Nephron progenitor cell (in vitro differentiated cells): ENCODE results near the gene NDUFV1.

Source experiments
- DNase-seq: peaks from one replicate; pipeline ENCODE4 v3.0.0; 2021
- H3K27ac Mint-ChIP-seq: 2 replicates; pipeline ENCODE4 v1.8.0; 2021; ENCODE audit warnings: mild to moderate bottlenecking, moderate library complexity, mixed read lengths
- H3K27me3 Mint-ChIP-seq: 2 replicates; pipeline ENCODE4 v1.8.0; 2021; ENCODE audit warnings: mild to moderate bottlenecking, low read depth, mixed read lengths; ENCODE audit not compliant: poor library complexity
- H3K36me3 Mint-ChIP-seq: 2 replicates; pipeline ENCODE4 v1.8.0; 2021; ENCODE audit warnings: low read depth, mixed read lengths
- H3K4me1 Mint-ChIP-seq: 2 replicates; pipeline ENCODE4 v1.8.0; 2021; ENCODE audit warnings: mixed read lengths
- H3K4me3 Mint-ChIP-seq: 2 replicates; pipeline ENCODE4 v1.8.0; 2021; ENCODE audit warnings: mild to moderate bottlenecking, moderate library complexity, mixed read lengths
- H3K9me3 Mint-ChIP-seq: 2 replicates; pipeline ENCODE4 v1.8.0; 2021; ENCODE audit warnings: mild to moderate bottlenecking, moderate library complexity, mixed read lengths
- TF ChIP-seq, protein P1 (sequence below): fragments of 200-600 bp; sonication (generic); IDR thresholded peaks from 2 replicates; pipeline ENCODE4 v1.5.0; 2021; ENCODE audit warnings: antibody characterized with exemption

Gene NDUFV1

GRCh38 chr11:67606093-67606491 lies 644 bp upstream of the NDUFV1 start:
- Mint-ChIP-seq H3K9me3 (peaks cover 7% of the 10 kb centered on the region), H3K27ac (no peak overlapping the region), H3K4me3 (peak overlapping the region; percentile 98), H3K27me3 (peaks cover 30% of the 10 kb centered on the region), H3K36me3 (peaks cover 9% of the 10 kb centered on the region), H3K4me1 (peaks cover 17% of the 10 kb centered on the region)
- TF ChIP-seq, protein P1, sequence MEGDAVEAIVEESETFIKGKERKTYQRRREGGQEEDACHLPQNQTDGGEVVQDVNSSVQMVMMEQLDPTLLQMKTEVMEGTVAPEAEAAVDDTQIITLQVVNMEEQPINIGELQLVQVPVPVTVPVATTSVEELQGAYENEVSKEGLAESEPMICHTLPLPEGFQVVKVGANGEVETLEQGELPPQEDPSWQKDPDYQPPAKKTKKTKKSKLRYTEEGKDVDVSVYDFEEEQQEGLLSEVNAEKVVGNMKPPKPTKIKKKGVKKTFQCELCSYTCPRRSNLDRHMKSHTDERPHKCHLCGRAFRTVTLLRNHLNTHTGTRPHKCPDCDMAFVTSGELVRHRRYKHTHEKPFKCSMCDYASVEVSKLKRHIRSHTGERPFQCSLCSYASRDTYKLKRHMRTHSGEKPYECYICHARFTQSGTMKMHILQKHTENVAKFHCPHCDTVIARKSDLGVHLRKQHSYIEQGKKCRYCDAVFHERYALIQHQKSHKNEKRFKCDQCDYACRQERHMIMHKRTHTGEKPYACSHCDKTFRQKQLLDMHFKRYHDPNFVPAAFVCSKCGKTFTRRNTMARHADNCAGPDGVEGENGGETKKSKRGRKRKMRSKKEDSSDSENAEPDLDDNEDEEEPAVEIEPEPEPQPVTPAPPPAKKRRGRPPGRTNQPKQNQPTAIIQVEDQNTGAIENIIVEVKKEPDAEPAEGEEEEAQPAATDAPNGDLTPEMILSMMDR = no peak
- no peak for DNase-seq

DNA sequence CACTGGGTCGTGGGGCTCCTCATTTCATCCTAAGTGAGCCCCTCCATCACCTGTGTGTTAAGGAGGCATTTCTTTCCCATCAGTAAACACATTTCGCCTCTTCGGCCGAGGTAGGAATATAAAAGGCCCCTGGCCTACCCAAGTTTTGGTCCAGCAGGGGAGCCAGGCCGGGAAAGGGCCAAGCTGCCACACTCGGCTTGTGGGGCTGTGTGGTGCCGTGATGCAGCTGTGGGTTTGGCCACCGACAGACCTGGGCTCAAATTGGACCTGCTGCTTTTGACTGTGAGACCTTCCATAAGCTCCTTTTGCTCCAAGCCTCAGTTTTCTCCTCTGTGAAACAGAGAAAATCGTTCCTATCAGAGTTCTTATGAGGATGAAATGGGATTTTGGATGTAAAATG lies 771 bp downstream of the NDUFV1 start:
- Mint-ChIP-seq H3K9me3 (peaks cover 7% of the 10 kb centered on the region), H3K27me3 (peaks cover 27% of the 10 kb centered on the region), H3K36me3 (peaks cover 9% of the 10 kb centered on the region), H3K4me3 (peak overlapping the region; percentile 98), H3K27ac (peak overlapping the region; percentile 85), H3K4me1 (peaks cover 17% of the 10 kb centered on the region)
- DNase-seq = no peak
- TF ChIP-seq, protein P1 = no peak

- peaks cover 20% of the 10 kb centered on the region for H3K27me3 Mint-ChIP-seq
- H3K36me3 Mint-ChIP-seq = peaks cover 9% of the 10 kb centered on the region
- TF ChIP-seq, protein P1 = no peak
Observed at GRCh38 chr11:67608486-67608885, 1.8 kb downstream of the NDUFV1 start.

DNA sequence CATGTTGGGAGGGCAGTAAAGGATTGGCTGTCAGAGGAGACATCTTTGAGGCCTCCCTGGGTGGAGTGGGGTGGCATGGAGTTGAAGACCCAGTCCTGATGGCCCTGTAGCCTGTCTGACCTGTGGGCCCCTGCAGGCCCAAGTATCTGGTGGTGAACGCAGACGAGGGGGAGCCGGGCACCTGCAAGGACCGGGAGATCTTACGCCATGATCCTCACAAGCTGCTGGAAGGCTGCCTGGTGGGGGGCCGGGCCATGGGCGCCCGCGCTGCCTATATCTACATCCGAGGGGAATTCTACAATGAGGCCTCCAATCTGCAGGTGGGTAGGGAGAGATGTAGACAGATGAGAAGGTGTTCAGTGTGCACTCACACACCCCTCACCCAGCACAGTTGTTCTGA lies 2.6 kb downstream of the NDUFV1 start:
- H3K27ac Mint-ChIP-seq = no peak overlapping the region
- no peak for DNase-seq
- peaks cover 16% of the 10 kb centered on the region for H3K27me3 Mint-ChIP-seq
- no peaks in the 10 kb centered on the region for H3K9me3 Mint-ChIP-seq
- TF ChIP-seq, protein P1 = no peak
- H3K36me3 Mint-ChIP-seq = peaks cover 9% of the 10 kb centered on the region
- peaks cover 18% of the 10 kb centered on the region for H3K4me1 Mint-ChIP-seq
- no peak overlapping the region for H3K4me3 Mint-ChIP-seq

More at GRCh38 chr11:67608486-67608885, 1.8 kb downstream of the NDUFV1 start:
- Mint-ChIP-seq H3K9me3 (no peaks in the 10 kb centered on the region), H3K4me1 (peaks cover 17% of the 10 kb centered on the region), H3K27ac (no peak overlapping the region), H3K4me3 (peak overlapping the region; percentile 98)
- no peak for DNase-seq

GRCh38 chr11:67610302-67610868 lies 3.6 kb downstream of the NDUFV1 start:
- no peak for DNase-seq
- H3K36me3 Mint-ChIP-seq = peaks cover 9% of the 10 kb centered on the region
- H3K27ac Mint-ChIP-seq = no peak overlapping the region
- H3K9me3 Mint-ChIP-seq = no peaks in the 10 kb centered on the region
- TF ChIP-seq, protein P1 = no peak
- H3K27me3 Mint-ChIP-seq = peaks cover 5% of the 10 kb centered on the region
- peaks cover 22% of the 10 kb centered on the region for H3K4me1 Mint-ChIP-seq
- no peak overlapping the region for H3K4me3 Mint-ChIP-seq

DNA sequence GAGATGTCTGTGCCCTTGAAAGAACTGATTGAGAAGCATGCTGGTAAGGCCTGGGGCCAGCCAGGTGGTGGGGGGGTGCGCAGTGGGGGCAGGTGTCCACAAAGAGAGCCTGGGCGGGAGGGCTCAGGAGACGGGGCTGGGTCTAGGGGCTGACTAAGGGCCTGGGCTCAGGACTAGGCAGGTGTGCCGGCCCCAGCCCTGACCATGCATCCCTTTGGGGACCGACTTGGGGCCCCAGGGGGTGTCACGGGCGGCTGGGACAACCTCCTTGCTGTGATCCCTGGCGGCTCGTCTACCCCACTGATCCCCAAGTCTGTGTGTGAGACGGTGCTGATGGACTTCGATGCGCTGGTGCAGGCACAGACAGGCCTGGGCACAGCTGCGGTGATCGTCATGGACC lies 4.4 kb downstream of the NDUFV1 start:
- Mint-ChIP-seq H3K9me3 (no peaks in the 10 kb centered on the region), H3K27ac (no peak overlapping the region), H3K4me3 (no peak overlapping the region), H3K4me1 (peaks cover 16% of the 10 kb centered on the region), H3K27me3 (no peaks in the 10 kb centered on the region), H3K36me3 (peaks cover 9% of the 10 kb centered on the region)
- DNase-seq = no peak
- TF ChIP-seq, protein P1 = no peak
